Measurements from ENCODE around the gene PPP1R37. TPM values are rescaled to one million over a fixed set of nuclear protein-coding genes. Genes with fewer than 3 reads are reported as not detected.

The PPP1R37 gene
- total and polyA plus RNA-seq, 2 of the 13 experiments (the other 11 are each of a cell fraction or from before 2014, with no cell fraction given), result 9.0 to 14.3 TPM

DNA sequence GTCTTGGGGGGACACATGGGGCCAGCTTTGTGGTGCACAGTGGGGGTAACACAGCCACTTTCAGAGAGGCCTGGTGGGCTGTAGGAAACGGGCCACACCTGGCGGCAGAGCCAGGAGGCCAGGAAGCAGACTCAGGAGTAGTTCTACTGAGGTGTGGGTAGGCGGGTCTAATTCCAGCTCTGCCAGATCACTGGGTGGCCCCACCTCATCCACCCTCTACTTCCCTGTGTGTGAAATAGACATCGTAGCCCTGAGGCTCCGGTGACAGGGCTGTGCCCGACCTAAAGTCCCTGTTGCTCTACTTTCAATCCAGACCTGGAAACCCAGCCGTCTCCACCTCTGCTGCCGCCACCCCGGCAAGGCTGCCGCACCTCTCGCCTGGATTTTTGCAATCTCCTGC is 63.8 kb downstream of the PPP1R37 start:
- H3K9ac ChIP-seq (ENCODE audit: insufficient read depth, low read depth, low read length), result no peak overlapping the region
- ChIA-PET POLR2A (no interaction called here), CTCF (ENCODE audit: low intra/inter-chr PET ratio, low total read pairs) (no interaction called here)
- H3K27me3 ChIP-seq (ENCODE audit: control insufficient read depth in 1 of 2, insufficient read depth in 2 of 2, low read length in 2 of 2), result peaks cover 12 to 58% of the 10 kb centered on the region in 2 experiments; a peak in 4 of 5 replicates
- ATAC-seq (no peak), FAIRE-seq (no peak), DNase-seq (ENCODE audit: low spot score) (no peak)
- BruUV-seq (replicated peaks), result no TSS peak
- intact Hi-C loops (cut with micrococcal nuclease; ENCODE audit: unreplicated experiment), result no loop called here
- no peaks in the 10 kb centered on the region for H4K20me1 ChIP-seq (ENCODE audit: insufficient read depth, low read length)
- no peaks in the 10 kb centered on the region for H3K79me2 ChIP-seq (ENCODE audit: insufficient read depth, low read length)
- no peaks in the 10 kb centered on the region for H3K36me3 ChIP-seq (replicated peaks in 1 of 2; ENCODE audit: control insufficient read depth in 1 of 2, insufficient read depth in 2 of 2, low read length in 2 of 2)
- in situ Hi-C loops (cut with HindIII; ENCODE audit: extremely low pct_ligation_motif_present, low pct_unique_long_range_greater_than_20kb), result no loop called here
- peaks cover 82% of the 10 kb centered on the region for H3K4me1 ChIP-seq (ENCODE audit: insufficient read depth, low read length)
- H3K9me3 ChIP-seq (ENCODE audit: low read length), result no peaks in the 10 kb centered on the region
- H3K4me3 ChIP-seq (replicated peaks in 1 of 3; ENCODE audit: insufficient read depth in 1 of 3, low read depth in 2 of 3, low read length in 3 of 3), result peak overlapping the region in 1 of 3 experiments; percentile 9; a peak in 1 of 6 replicates
- peak overlapping the region; percentile 58 for H3K4me2 ChIP-seq (ENCODE audit: low read depth, low read length)
- WGBS (ENCODE audit: low lambda C conversion rate), result 3% methylated on average over 5 of the region's 11 CpGs
- H3K27ac ChIP-seq (ENCODE audit: extremely low read length, insufficient read depth, low read length), result no peak overlapping the region
- no peak for TF ChIP-seq SATB2 (CRISPR knock-in tag; IDR thresholded peaks at IDR 0.05)
- TF ChIP-seq ZBTB7A (CRISPR knock-in tag; IDR thresholded peaks at IDR 0.05), result no peak
- no peak for TF ChIP-seq NBN (conservative IDR thresholded peaks at IDR 0.05)
- TF ChIP-seq, protein P1, sequence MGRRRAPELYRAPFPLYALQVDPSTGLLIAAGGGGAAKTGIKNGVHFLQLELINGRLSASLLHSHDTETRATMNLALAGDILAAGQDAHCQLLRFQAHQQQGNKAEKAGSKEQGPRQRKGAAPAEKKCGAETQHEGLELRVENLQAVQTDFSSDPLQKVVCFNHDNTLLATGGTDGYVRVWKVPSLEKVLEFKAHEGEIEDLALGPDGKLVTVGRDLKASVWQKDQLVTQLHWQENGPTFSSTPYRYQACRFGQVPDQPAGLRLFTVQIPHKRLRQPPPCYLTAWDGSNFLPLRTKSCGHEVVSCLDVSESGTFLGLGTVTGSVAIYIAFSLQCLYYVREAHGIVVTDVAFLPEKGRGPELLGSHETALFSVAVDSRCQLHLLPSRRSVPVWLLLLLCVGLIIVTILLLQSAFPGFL (CRISPR knock-in tag; IDR thresholded peaks at IDR 0.05), result no peak
- H2AFZ ChIP-seq (ENCODE audit: low read length), result no peak overlapping the region

DNA sequence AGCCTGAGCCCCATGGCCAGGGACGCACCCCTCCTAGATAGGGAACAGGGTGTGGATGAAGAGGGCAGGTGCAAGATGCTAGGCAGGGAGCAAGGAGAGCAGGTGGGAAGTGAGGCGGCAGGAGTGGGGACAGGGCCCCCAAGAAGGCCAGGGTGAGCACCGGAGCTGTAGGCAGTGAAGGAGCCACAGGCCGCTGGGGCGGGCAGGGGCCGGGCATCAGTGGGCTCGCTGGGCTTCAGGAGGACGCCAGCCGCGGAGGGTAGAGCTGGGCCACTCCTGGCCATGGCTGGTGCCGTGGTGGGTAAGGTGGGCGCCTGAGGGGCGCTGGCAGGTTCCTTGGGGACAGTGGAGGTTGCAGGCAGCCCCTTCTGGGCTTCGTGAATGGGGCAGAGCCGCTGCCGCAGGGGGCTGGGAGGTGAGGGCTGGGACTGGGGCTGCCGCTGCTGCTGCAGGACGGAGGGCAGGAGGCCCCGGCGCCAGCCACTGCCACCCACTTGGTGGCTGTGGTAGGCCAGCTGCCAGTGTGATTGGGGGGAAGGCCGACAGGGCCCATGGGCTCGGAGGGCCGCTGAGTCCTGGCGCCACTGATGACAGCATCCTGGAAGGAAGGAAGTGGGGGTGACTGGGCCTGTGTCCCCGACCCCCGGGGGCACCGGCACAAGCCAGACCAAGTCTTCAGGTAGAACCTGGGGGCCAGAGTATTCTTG is 65.7 kb downstream of the PPP1R37 start:
- Histone ChIP-seq H3K27me3 (ENCODE audit: control insufficient read depth in 1 of 2, insufficient read depth in 2 of 2, low read length in 2 of 2) (peaks cover 12 to 59% of the 10 kb centered on the region in 2 experiments; a peak in 4 of 5 replicates), H4K20me1 (ENCODE audit: insufficient read depth, low read length) (no peaks in the 10 kb centered on the region), H3K36me3 (replicated peaks in 1 of 2; ENCODE audit: control insufficient read depth in 1 of 2, insufficient read depth in 2 of 2, low read length in 2 of 2) (no peaks in the 10 kb centered on the region), H3K4me1 (ENCODE audit: insufficient read depth, low read length) (peaks cover 91% of the 10 kb centered on the region), H3K9ac (ENCODE audit: insufficient read depth, low read depth, low read length) (no peak overlapping the region), H2AFZ (ENCODE audit: low read length) (no peak overlapping the region), H3K4me2 (ENCODE audit: low read depth, low read length) (no peak overlapping the region), H3K79me2 (ENCODE audit: insufficient read depth, low read length) (no peaks in the 10 kb centered on the region), H3K9me3 (ENCODE audit: low read length) (no peaks in the 10 kb centered on the region), H3K4me3 (replicated peaks in 1 of 3; ENCODE audit: insufficient read depth in 1 of 3, low read depth in 2 of 3, low read length in 3 of 3) (no peak overlapping the region), H3K27ac (ENCODE audit: extremely low read length, insufficient read depth, low read length) (no peak overlapping the region)
- DNase-seq (ENCODE audit: low spot score) (no peak), FAIRE-seq (no peak), ATAC-seq (no peak)
- in situ Hi-C loops (cut with HindIII; ENCODE audit: extremely low pct_ligation_motif_present, low pct_unique_long_range_greater_than_20kb) (no loop called here), intact Hi-C loops (cut with micrococcal nuclease; ENCODE audit: unreplicated experiment) (no loop called here)
- no TSS peak for BruUV-seq (replicated peaks)
- ChIA-PET CTCF (ENCODE audit: low intra/inter-chr PET ratio, low total read pairs) (no interaction called here), POLR2A (no interaction called here)
- WGBS (ENCODE audit: low lambda C conversion rate), result 49% methylated on average over 8 of the region's 27 CpGs
- TF ChIP-seq, protein P2, sequence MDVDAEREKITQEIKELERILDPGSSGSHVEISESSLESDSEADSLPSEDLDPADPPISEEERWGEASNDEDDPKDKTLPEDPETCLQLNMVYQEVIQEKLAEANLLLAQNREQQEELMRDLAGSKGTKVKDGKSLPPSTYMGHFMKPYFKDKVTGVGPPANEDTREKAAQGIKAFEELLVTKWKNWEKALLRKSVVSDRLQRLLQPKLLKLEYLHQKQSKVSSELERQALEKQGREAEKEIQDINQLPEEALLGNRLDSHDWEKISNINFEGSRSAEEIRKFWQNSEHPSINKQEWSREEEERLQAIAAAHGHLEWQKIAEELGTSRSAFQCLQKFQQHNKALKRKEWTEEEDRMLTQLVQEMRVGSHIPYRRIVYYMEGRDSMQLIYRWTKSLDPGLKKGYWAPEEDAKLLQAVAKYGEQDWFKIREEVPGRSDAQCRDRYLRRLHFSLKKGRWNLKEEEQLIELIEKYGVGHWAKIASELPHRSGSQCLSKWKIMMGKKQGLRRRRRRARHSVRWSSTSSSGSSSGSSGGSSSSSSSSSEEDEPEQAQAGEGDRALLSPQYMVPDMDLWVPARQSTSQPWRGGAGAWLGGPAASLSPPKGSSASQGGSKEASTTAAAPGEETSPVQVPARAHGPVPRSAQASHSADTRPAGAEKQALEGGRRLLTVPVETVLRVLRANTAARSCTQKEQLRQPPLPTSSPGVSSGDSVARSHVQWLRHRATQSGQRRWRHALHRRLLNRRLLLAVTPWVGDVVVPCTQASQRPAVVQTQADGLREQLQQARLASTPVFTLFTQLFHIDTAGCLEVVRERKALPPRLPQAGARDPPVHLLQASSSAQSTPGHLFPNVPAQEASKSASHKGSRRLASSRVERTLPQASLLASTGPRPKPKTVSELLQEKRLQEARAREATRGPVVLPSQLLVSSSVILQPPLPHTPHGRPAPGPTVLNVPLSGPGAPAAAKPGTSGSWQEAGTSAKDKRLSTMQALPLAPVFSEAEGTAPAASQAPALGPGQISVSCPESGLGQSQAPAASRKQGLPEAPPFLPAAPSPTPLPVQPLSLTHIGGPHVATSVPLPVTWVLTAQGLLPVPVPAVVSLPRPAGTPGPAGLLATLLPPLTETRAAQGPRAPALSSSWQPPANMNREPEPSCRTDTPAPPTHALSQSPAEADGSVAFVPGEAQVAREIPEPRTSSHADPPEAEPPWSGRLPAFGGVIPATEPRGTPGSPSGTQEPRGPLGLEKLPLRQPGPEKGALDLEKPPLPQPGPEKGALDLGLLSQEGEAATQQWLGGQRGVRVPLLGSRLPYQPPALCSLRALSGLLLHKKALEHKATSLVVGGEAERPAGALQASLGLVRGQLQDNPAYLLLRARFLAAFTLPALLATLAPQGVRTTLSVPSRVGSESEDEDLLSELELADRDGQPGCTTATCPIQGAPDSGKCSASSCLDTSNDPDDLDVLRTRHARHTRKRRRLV (CRISPR knock-in tag; IDR thresholded peaks at IDR 0.05), result no peak
- TF ChIP-seq, protein P3, sequence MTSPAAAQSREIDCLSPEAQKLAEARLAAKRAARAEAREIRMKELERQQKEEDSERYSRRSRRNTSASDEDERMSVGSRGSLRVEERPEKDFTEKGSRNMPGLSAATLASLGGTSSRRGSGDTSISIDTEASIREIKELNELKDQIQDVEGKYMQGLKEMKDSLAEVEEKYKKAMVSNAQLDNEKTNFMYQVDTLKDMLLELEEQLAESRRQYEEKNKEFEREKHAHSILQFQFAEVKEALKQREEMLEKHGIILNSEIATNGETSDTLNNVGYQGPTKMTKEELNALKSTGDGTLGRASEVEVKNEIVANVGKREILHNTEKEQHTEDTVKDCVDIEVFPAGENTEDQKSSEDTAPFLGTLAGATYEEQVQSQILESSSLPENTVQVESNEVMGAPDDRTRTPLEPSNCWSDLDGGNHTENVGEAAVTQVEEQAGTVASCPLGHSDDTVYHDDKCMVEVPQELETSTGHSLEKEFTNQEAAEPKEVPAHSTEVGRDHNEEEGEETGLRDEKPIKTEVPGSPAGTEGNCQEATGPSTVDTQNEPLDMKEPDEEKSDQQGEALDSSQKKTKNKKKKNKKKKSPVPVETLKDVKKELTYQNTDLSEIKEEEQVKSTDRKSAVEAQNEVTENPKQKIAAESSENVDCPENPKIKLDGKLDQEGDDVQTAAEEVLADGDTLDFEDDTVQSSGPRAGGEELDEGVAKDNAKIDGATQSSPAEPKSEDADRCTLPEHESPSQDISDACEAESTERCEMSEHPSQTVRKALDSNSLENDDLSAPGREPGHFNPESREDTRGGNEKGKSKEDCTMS (CRISPR knock-in tag; conservative IDR thresholded peaks at IDR 0.05), result no peak
- TF ChIP-seq, protein P4, sequence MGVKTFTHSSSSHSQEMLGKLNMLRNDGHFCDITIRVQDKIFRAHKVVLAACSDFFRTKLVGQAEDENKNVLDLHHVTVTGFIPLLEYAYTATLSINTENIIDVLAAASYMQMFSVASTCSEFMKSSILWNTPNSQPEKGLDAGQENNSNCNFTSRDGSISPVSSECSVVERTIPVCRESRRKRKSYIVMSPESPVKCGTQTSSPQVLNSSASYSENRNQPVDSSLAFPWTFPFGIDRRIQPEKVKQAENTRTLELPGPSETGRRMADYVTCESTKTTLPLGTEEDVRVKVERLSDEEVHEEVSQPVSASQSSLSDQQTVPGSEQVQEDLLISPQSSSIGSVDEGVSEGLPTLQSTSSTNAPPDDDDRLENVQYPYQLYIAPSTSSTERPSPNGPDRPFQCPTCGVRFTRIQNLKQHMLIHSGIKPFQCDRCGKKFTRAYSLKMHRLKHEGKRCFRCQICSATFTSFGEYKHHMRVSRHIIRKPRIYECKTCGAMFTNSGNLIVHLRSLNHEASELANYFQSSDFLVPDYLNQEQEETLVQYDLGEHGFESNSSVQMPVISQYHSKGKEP (CRISPR knock-in tag; IDR thresholded peaks at IDR 0.05), result no peak

All from HepG2 (cell line).